Stimulated activated effector memory CD8-positive, alpha-beta T cell treated with anti-CD3 and anti-CD28 coated beads, Interleukin-12 subunit alpha, Interleukin-12 subunit beta, amount 100 ng/mL, for 72 hours (primary cell): Measurements from ENCODE around the gene CCDC30.

Source experiments
- ATAC-seq: fragments of 150-1000 bp; cut with Tn5 transposase; 2 replicates; pipeline ENCODE4 v1.10.0; 2021
- DNase-seq, 2 donors: peaks; one replicate each; pipeline ENCODE4 v3.0.0; 2021 to 2022; ENCODE audit warnings: low spot score in 2 of 2
- H3K27ac Mint-ChIP-seq: one replicate; pipeline ENCODE4 v1.8.0; 2022; ENCODE audit warnings: mild to moderate bottlenecking, mixed read lengths
- H3K36me3 Mint-ChIP-seq: one replicate; pipeline ENCODE4 v1.8.0; 2022; ENCODE audit warnings: mild to moderate bottlenecking, mixed read lengths
- H3K4me1 Mint-ChIP-seq: one replicate; pipeline ENCODE4 v1.8.0; 2022; ENCODE audit warnings: mixed read lengths
- H3K4me3 Mint-ChIP-seq: one replicate; pipeline ENCODE4 v1.8.0; 2022; ENCODE audit warnings: mild to moderate bottlenecking, mixed read lengths
- H3K9me3 Mint-ChIP-seq: one replicate; pipeline ENCODE4 v1.8.0; 2022; ENCODE audit warnings: mixed read lengths

Gene CCDC30

DNA sequence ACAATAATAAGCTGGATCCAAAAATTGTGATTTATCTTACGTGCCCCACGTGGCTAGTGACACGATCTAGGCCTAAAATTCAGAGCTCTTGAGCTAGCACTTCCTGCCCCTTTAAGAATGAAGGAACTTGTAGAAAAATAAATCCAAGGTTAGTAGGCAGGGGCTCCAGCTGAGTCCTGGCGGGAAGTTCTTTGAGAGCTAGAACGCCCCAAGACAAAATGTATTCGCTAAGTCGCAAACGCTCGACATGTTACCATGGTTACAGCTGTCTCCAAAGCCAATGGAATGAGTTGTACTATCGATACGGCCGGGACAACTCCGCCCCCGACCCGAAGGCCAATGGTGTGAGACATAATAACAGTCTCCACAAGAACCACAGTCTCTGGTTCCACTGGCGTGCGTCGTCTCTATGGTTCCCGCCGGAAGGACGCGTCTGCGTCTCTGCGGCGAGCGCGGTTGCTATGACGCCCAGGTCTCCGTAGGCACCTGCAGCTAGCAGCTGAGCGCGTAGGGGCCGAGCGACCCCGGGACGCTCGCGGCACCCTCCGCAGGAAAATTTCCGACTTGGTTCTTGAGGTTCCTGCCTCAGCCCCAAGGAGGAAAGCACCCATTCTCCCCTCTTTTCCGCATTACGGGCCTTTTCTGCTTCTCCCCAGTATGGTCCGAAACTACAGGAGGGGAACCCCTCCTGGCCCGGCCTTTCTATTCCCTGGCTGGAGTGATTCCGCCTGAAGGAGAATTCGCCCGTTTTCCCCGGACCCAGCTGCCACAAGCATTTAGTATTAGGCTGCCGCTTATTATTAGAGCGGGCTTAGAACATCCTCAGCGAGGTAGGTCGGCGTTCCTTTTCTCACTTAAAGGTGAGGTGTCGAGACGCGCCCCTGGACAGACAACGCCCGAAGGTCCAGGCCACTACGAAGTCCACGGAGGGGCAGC is at the start of gene CCDC30:
Gene CCDC30, plus strand, starts transcription at position 459 of the 936 bp plus-strand sequence. CDS start 17,266 bp downstream, outside the sequence.
- peaks cover 32% of the 10 kb centered on the region for H3K4me1 Mint-ChIP-seq
- H3K9me3 Mint-ChIP-seq, result no peaks in the 10 kb centered on the region
- peak within 1 kb of the TSS; percentile 73 for H3K4me3 Mint-ChIP-seq
- H3K27ac Mint-ChIP-seq, result peak within 1 kb of the TSS; percentile 84
- DNase-seq (peak; percentile 73 to 95), ATAC-seq (peak; percentile 100)
- H3K36me3 Mint-ChIP-seq, result peaks cover 50% of the 10 kb centered on the region

DNA sequence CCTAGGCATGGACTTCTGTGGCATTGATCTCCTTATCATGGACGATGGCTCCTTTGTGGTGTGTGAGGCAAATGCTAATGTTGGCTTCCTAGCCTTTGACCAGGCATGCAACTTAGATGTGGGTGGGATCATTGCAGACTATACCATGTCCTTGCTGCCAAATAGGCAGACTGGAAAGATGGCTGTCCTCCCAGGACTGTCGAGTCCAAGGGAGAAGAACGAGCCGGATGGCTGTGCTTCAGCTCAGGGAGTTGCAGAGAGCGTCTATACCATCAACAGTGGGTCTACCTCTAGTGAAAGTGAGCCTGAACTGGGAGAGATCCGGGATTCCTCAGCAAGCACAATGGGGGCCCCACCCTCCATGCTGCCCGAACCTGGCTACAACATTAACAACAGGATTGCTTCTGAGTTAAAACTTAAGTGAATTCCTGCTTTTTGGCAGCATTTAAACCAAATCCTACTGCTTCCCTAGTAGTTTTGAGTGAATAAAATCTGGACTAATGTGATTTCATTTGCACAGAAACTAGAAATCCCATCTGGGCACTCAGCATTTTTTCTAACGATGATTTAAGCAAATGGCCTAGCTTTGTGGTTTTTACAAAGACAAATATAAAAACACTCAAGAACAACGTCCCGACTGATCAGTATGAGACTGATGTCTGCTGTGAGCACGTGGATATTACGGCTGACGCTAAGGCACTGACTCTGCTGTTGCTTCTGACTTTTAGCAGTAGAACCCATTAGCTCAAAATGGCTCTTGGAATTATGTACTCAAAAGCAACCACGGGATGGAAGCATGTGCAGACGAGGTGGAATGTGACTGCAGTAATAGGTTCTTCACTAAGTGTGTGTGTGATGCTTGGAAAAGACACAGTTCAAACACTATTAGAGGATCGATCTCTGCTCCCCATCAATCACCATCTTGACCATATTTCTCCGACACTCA is 48.3 kb upstream of the CCDC30 start:
- Mint-ChIP-seq H3K9me3 (no peaks in the 10 kb centered on the region), H3K4me3 (no peak overlapping the region), H3K4me1 (no peaks in the 10 kb centered on the region), H3K36me3 (peaks cover 6% of the 10 kb centered on the region), H3K27ac (no peak overlapping the region)
- ATAC-seq, result no peak
- no peak for DNase-seq

DNA sequence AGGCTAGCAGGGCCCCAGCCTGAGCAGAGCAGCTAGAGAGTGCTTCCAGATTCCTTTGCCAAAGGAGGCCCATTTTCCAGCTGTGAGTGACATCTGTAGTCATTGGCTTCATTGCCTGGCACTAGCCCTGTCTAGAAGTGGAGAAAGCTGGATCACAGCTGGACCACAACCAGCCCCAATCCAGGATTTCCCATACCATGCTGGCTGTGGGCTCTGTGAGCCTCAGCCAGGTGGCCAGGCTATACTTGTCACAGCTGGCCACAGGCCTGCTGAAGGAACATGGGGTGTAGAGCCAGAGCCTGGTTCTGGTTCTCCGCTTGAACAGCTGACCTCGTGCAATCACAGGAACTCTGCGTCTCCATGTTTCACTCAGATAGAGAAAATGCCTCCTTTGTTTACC is 45.9 kb upstream of the CCDC30 start:
- DNase-seq (no peak), ATAC-seq (no peak)
- H3K9me3 Mint-ChIP-seq, result no peaks in the 10 kb centered on the region
- H3K27ac Mint-ChIP-seq, result no peak overlapping the region
- no peaks in the 10 kb centered on the region for H3K4me1 Mint-ChIP-seq
- H3K4me3 Mint-ChIP-seq, result no peak overlapping the region
- no peaks in the 10 kb centered on the region for H3K36me3 Mint-ChIP-seq

DNA sequence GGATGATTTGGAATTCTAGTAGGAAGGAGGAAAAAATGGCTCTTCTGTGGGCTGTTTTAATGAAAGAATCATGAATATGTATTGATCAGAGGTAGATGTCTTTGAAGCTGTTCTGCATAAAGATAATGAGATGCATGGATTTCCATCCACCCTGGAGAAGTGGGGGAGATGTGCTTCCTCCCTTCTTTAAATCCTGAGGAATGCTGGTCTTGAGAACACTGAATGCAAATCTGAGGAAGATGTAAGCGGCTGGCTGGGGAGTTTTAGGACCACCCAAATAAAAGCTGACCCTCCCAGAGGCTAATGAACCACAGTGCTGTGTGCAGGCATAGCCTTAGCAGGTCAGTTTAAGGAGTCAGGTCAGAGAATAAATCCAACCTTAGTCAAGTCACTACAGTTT is 44.6 kb upstream of the CCDC30 start:
- Mint-ChIP-seq H3K4me1 (no peaks in the 10 kb centered on the region), H3K4me3 (no peak overlapping the region), H3K36me3 (no peaks in the 10 kb centered on the region), H3K9me3 (no peaks in the 10 kb centered on the region), H3K27ac (no peak overlapping the region)
- DNase-seq (no peak), ATAC-seq (no peak)

DNA sequence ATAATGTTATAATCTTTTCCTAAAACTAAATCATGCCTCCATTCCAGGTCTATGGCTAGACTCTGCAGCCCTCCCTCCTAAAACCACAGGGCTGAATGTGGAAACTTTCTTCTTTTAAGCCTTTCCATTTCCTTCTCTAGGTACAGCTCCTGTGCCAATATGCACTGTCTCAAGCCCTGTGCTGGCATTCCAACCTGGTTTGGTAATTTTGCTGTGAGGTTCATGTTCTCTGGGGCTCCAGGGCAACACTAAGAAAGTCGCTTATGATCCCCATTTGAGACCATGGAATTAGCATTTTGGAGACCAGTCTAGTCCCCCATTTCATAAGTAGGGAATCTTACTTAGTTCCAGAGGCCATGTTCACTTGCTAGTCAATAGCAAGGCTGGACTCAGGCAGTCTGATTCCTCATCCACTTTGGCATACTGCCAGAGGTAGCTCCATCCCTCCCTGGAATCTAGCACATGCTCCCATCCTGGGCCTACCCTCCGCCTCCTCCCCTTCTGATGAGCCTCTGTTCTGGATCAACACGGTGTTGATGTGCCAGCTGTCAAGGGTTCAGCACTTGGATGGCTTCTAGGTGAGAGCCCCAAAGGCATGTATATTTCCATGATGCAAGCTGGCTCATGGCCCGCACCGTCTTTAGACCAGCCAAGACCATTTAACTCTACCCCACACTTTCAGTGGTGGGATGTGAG is 43.8 kb upstream of the CCDC30 start:
- Mint-ChIP-seq H3K36me3 (no peaks in the 10 kb centered on the region), H3K27ac (no peak overlapping the region), H3K4me1 (no peaks in the 10 kb centered on the region), H3K4me3 (no peak overlapping the region), H3K9me3 (no peaks in the 10 kb centered on the region)
- DNase-seq, result no peak
- no peak for ATAC-seq

DNA sequence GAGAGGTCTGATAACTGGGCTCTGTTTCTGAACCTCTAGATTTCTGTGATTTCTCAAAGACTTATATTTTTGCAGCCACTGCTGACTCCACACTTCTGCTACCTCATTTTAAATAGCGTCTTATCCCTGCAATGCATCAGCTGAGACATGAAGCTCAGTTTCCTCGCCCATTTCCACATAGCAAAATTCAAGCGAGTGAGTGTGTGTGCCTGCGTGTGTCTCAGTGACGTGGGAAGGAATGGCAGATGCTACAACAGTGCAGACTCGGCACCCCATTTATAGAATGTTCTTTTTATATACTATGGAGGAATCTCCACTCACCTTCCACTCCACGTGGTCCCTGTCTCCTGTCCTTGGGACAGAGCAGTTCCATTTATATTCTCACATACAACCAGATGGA is 43.0 kb upstream of the CCDC30 start:
- H3K4me3 Mint-ChIP-seq, result no peak overlapping the region
- no peak overlapping the region for H3K27ac Mint-ChIP-seq
- H3K36me3 Mint-ChIP-seq, result no peaks in the 10 kb centered on the region
- DNase-seq (no peak), ATAC-seq (no peak)
- no peaks in the 10 kb centered on the region for H3K4me1 Mint-ChIP-seq
- no peaks in the 10 kb centered on the region for H3K9me3 Mint-ChIP-seq

DNA sequence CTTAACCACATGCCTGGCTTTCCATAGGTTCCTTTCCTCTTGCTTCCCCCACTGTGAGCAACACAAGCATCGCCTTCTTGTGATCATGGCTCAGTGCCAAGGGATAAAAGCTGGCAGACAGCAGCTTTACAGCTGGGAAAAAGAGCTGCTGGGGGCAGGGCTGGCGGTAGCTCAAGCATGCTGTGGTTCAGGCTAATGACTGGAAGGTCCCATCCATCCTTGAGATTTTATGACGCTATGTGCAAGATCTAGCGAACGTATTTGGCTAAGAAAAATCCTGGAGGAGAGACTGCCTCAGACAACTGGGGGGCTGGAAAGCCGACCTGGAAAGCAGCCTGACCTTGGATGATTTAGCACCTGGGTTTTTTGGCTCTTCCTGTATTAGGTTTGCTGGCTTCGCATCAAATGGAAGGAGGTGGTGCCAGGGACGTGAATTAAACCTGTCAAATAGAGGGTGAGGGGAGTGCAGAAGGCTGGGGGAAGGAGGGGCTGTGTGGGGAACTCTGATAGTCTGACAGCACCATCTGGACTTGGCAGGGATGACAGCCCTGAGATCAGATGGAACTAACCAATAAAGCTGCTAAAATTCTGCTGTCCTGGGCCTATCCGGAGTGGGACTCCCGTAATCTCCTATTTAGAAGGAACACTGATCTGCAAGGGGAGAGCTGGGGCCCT is 42.0 kb upstream of the CCDC30 start:
- H3K36me3 Mint-ChIP-seq, result no peaks in the 10 kb centered on the region
- H3K27ac Mint-ChIP-seq, result no peak overlapping the region

DNA sequence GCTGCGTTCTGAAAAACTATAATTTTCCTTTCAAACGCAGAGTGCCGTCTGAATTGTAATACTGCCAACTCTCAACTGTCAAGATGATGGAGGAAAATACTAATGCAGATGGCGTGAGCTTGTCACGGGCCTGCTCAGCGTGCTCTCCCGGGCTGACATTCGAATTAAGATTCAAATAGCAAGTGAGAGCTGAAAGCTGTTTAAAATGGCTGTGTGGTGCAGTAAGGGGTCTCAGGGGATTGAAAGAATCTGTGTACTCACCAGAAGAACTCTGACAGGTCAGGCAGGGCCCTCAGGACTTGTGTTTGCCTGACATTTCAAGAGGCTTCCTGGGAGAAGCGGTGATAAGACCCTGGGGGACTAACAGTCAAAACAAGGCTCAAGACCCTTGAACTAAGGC is 40.3 kb upstream of the CCDC30 start:
- DNase-seq, result no peak
- no peak overlapping the region for H3K27ac Mint-ChIP-seq
- no peaks in the 10 kb centered on the region for H3K4me1 Mint-ChIP-seq
- no peaks in the 10 kb centered on the region for H3K36me3 Mint-ChIP-seq
- H3K4me3 Mint-ChIP-seq, result no peak overlapping the region
- no peak for ATAC-seq
- H3K9me3 Mint-ChIP-seq, result no peaks in the 10 kb centered on the region

More for the DNA sequence above, 42.0 kb upstream of the CCDC30 start:
- no peak overlapping the region for H3K4me3 Mint-ChIP-seq
- no peaks in the 10 kb centered on the region for H3K4me1 Mint-ChIP-seq
- DNase-seq (no peak), ATAC-seq (no peak)
- no peaks in the 10 kb centered on the region for H3K9me3 Mint-ChIP-seq

DNA sequence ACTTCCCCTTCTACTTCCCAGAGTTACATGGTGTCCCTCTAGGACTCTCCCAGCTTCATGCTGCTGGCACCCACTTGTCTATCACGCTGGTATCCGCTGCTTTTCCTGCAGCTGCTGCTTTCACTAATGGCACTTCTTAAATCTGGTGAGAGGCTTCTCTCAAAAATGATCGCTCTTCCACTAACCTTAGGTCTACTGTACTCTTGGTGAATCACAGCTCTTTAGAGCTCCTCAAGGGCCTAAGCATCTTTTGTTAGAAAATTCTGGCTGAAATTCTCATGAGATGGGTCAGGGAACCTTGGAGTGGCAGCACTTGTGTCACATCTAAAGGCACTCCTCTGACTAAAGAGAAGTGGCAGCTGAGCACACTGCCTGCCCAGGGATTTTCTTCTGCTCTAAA is 39.4 kb upstream of the CCDC30 start:
- Mint-ChIP-seq H3K27ac (no peak overlapping the region), H3K36me3 (no peaks in the 10 kb centered on the region), H3K4me3 (no peak overlapping the region), H3K9me3 (no peaks in the 10 kb centered on the region), H3K4me1 (no peaks in the 10 kb centered on the region)
- DNase-seq (no peak), ATAC-seq (no peak)

DNA sequence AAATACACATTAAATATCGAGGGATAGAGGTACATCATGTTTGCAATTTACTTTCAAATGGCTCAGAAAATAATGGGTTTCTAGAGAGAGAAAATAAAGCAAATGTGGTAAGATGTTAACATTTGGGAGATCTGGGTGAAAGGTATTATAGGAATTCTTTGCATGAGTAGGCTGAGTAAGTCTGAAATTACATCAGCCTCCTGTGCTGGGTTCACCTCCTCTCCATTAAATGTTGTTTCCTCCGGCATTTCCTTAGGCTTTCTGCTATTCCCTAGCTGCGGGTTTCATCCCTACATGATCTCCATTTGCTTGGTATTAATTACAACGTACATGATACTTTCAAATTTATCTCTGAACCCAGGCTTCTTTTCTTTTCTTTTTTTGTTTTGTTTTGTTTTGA is 38.9 kb upstream of the CCDC30 start:
- Mint-ChIP-seq H3K4me3 (no peak overlapping the region), H3K36me3 (no peaks in the 10 kb centered on the region), H3K27ac (no peak overlapping the region), H3K9me3 (no peaks in the 10 kb centered on the region), H3K4me1 (no peaks in the 10 kb centered on the region)
- ATAC-seq (no peak), DNase-seq (no peak)

DNA sequence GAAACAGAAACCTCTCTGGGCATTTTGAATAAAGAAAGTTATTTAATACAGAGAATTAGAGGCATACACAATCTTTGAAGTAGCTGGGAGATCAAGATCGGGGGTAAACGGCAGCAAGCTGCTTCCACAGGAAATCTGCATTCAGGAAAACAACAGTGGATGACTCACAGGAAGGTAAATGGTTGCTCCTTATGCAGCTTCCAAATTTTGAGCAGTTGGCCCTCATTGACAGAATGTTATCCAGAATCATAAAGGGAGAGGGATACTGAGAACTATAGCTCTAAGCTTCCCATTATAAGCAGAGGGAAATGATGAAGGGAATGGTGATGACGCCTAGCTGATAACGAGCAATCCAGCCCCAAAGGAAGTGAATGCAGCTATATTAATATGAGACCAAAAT is 35.8 kb upstream of the CCDC30 start:
- peaks cover 8% of the 10 kb centered on the region for H3K4me1 Mint-ChIP-seq
- no peaks in the 10 kb centered on the region for H3K9me3 Mint-ChIP-seq
- no peak for DNase-seq
- ATAC-seq, result no peak
- H3K27ac Mint-ChIP-seq, result no peak overlapping the region
- no peaks in the 10 kb centered on the region for H3K36me3 Mint-ChIP-seq
- no peak overlapping the region for H3K4me3 Mint-ChIP-seq

DNA sequence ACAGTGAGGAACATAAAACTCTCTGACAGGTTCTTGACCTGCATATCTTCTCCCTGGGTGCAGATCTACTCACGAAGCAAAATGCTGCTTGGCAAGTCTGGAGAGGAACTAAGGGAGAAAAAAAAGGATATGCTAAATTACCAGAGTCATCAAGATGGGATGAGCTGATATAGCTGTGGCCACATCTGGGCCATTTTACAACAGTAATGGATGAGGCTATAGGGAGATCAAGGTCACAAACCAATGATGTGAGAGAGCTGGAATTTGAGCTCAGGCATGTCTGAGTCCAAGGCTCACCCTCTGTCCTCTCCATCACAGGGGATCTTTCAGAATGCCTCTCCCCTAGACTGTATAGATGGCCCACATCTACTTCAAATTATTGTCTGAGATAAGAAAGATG is 33.5 kb upstream of the CCDC30 start:
- no peak overlapping the region for H3K4me3 Mint-ChIP-seq
- H3K9me3 Mint-ChIP-seq, result no peaks in the 10 kb centered on the region
- H3K36me3 Mint-ChIP-seq, result no peaks in the 10 kb centered on the region
- H3K4me1 Mint-ChIP-seq, result peaks cover 8% of the 10 kb centered on the region
- ATAC-seq, result no peak
- no peak for DNase-seq
- no peak overlapping the region for H3K27ac Mint-ChIP-seq

DNA sequence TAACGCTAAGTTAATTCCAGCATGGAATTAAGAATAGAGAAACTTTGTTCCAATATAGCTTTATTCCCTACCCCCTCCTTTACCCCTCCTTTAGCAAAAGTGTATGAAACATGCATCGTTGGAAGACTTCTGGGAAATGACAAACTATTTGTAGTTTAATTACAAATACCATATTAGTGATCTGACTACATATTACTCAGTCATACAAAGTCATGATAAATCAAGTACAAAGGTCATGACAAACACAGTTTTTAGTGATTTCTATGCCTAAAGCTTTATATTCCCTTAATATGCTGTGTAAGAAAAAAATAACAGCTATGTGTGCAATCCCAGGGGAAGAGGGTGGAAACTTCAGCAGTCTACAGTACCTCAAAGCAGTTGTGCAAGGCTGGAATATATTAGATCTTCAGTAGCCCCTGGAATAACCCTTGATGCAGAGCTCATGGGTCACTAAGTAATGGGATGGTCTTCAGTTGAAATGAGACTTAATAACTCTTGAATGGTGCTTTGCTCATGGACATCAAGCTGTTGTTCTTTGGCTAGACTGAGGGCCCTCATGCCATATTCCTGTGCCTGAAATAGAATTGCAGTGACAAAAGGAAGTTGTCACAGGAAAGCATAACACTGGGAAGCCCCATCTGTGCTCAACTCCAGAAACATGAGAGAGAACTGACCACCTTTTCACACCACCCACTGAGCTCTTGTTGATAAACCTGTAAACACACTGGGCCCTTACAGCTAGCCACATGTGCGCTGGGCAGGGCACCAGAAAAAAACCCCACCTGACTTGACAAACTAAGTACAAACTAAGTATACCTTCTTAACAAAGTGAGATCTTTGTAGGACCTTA is 32.6 kb upstream of the CCDC30 start:
- H3K4me3 Mint-ChIP-seq, result no peak overlapping the region
- DNase-seq, result no peak

DNA sequence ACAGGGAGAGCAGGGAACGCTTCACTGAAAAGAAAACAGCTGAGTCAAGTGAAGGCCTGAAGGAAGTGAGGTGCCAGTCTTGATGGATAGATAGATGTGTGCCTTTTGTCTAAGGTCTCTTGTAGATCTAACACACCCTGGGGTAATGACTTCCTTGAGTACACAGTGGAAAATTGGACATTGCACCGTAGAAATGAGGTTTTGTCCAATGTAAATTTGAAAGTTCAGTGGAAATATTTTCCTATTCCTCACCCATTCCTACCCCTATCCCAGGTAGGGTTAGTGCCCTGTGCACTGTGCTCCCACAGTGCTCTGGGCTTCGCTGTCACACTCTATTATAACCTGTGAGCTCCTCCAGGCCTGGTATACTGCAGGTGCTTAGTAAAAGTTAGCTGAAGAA is 31.6 kb upstream of the CCDC30 start:
- Mint-ChIP-seq H3K4me3 (no peak overlapping the region), H3K27ac (no peak overlapping the region), H3K4me1 (peaks cover 8% of the 10 kb centered on the region), H3K9me3 (no peaks in the 10 kb centered on the region), H3K36me3 (no peaks in the 10 kb centered on the region)
- ATAC-seq (no peak), DNase-seq (no peak)

More for the DNA sequence above, 32.6 kb upstream of the CCDC30 start:
- Mint-ChIP-seq H3K9me3 (no peaks in the 10 kb centered on the region), H3K4me1 (peaks cover 8% of the 10 kb centered on the region), H3K27ac (peak overlapping the region; percentile 16), H3K36me3 (no peaks in the 10 kb centered on the region)
- peak; percentile 74 for ATAC-seq
